ENCODE data around the gene MCM9.
A peak's percentile ranks its signal among the peaks of the same experiment; 100 is the strongest.

MCM9 gene

GRCh38 chr6:118881440-118882313 lies 53.3 kb downstream of the MCM9 start:
- Histone ChIP-seq H3K36me3 (replicated peaks in 1 of 2; ENCODE audit: control insufficient read depth in 2 of 2, insufficient read depth in 2 of 2, low read length in 2 of 2) (no peaks in the 10 kb centered on the region), H3K27me3 (ENCODE audit: control insufficient read depth in 3 of 3, insufficient read depth in 3 of 3, low read depth in 1 of 3, low read length in 3 of 3) (no peaks in the 10 kb centered on the region), H2BK15ac (ENCODE audit: low read length) (no peak overlapping the region), H3K4me2 (ENCODE audit: insufficient read depth, low read length, poor library complexity, severe bottlenecking) (no peak overlapping the region), H3K9ac (ENCODE audit: low read depth, low read length, poor library complexity) (no peak overlapping the region), H3K79me1 (ENCODE audit: low read depth, low read length) (no peaks in the 10 kb centered on the region), H3K4me1 (ENCODE audit: control insufficient read depth in 2 of 2, insufficient read depth in 1 of 2, low read depth in 1 of 2, low read length in 2 of 2) (peaks cover 0 to 2% of the 10 kb centered on the region in 2 donors), H3K4me3 (ENCODE audit: low read length in 2 of 2) (no peak overlapping the region), H2AFZ (ENCODE audit: low read length) (no peak overlapping the region), H3K4ac (ENCODE audit: low read length) (no peak overlapping the region), H3K14ac (ENCODE audit: low read length) (peak overlapping the region; percentile 23), H2BK5ac (ENCODE audit: low read length) (no peak overlapping the region), H4K8ac (ENCODE audit: low read depth, low read length) (no peak overlapping the region), H2BK12ac (ENCODE audit: low read length) (no peak overlapping the region), H2AK5ac (ENCODE audit: low read depth, low read length) (no peak overlapping the region), H3K9me3 (replicated peaks in 1 of 2; ENCODE audit: control insufficient read depth in 2 of 2, insufficient read depth in 1 of 2, low read depth in 1 of 2, low read length in 2 of 2) (peaks cover 0 to 5% of the 10 kb centered on the region in 2 donors), H3K18ac (ENCODE audit: low read length) (no peak overlapping the region), H4K91ac (ENCODE audit: low read depth, low read length, poor library complexity) (no peak overlapping the region), H2BK120ac (ENCODE audit: low read depth, low read length) (no peak overlapping the region), H3K27ac (replicated peaks; ENCODE audit: low read length) (no peak overlapping the region), H3K23ac (ENCODE audit: low read depth, low read length, poor library complexity) (no peak overlapping the region)
- WGBS, 2 donors (ENCODE audit: extremely low coverage in 2 of 2, insufficient read length in 2 of 2, insufficient replicate concordance in 1 of 2) = no CpG with 5 or more reads among the region's 9 CpGs
- no peak for DNase-seq (ENCODE audit: low spot score)

GRCh38 chr6:118877806-118878205 lies 57.2 kb downstream of the MCM9 start:
- Histone ChIP-seq H2AFZ (ENCODE audit: low read length) (no peak overlapping the region), H3K27me3 (ENCODE audit: control insufficient read depth in 3 of 3, insufficient read depth in 3 of 3, low read depth in 1 of 3, low read length in 3 of 3) (no peaks in the 10 kb centered on the region), H3K27ac (replicated peaks; ENCODE audit: low read length) (no peak overlapping the region), H3K9me3 (replicated peaks in 1 of 2; ENCODE audit: control insufficient read depth in 2 of 2, insufficient read depth in 1 of 2, low read depth in 1 of 2, low read length in 2 of 2) (peaks cover 0 to 4% of the 10 kb centered on the region in 2 donors), H3K4me2 (ENCODE audit: insufficient read depth, low read length, poor library complexity, severe bottlenecking) (no peak overlapping the region), H2BK5ac (ENCODE audit: low read length) (no peak overlapping the region), H3K18ac (ENCODE audit: low read length) (no peak overlapping the region), H3K79me1 (ENCODE audit: low read depth, low read length) (no peaks in the 10 kb centered on the region), H2BK15ac (ENCODE audit: low read length) (no peak overlapping the region), H2BK120ac (ENCODE audit: low read depth, low read length) (no peak overlapping the region), H2AK5ac (ENCODE audit: low read depth, low read length) (no peak overlapping the region), H4K91ac (ENCODE audit: low read depth, low read length, poor library complexity) (no peak overlapping the region), H3K36me3 (replicated peaks in 1 of 2; ENCODE audit: control insufficient read depth in 2 of 2, insufficient read depth in 2 of 2, low read length in 2 of 2) (no peaks in the 10 kb centered on the region), H3K4me3 (ENCODE audit: low read length in 2 of 2) (no peak overlapping the region), H3K4me1 (ENCODE audit: control insufficient read depth in 2 of 2, insufficient read depth in 1 of 2, low read depth in 1 of 2, low read length in 2 of 2) (peaks cover 0 to 2% of the 10 kb centered on the region in 2 donors), H4K8ac (ENCODE audit: low read depth, low read length) (no peak overlapping the region), H3K4ac (ENCODE audit: low read length) (no peak overlapping the region), H3K23ac (ENCODE audit: low read depth, low read length, poor library complexity) (no peak overlapping the region), H3K9ac (ENCODE audit: low read depth, low read length, poor library complexity) (no peak overlapping the region), H3K14ac (ENCODE audit: low read length) (no peak overlapping the region), H2BK12ac (ENCODE audit: low read length) (no peak overlapping the region)
- DNase-seq (ENCODE audit: low spot score) = no peak
- no CpG with 5 or more reads among the region's 2 CpGs for WGBS, 2 donors (ENCODE audit: extremely low coverage in 2 of 2, insufficient read length in 2 of 2, insufficient replicate concordance in 1 of 2)

GRCh38 chr6:118876814-118877213 lies 58.1 kb downstream of the MCM9 start:
- Histone ChIP-seq H2BK12ac (ENCODE audit: low read length) (no peak overlapping the region), H3K23ac (ENCODE audit: low read depth, low read length, poor library complexity) (no peak overlapping the region), H3K4me2 (ENCODE audit: insufficient read depth, low read length, poor library complexity, severe bottlenecking) (no peak overlapping the region), H4K8ac (ENCODE audit: low read depth, low read length) (no peak overlapping the region), H2BK120ac (ENCODE audit: low read depth, low read length) (no peak overlapping the region), H3K4me3 (ENCODE audit: low read length in 2 of 2) (no peak overlapping the region), H2AFZ (ENCODE audit: low read length) (no peak overlapping the region), H3K9me3 (replicated peaks in 1 of 2; ENCODE audit: control insufficient read depth in 2 of 2, insufficient read depth in 1 of 2, low read depth in 1 of 2, low read length in 2 of 2) (no peaks in the 10 kb centered on the region), H3K14ac (ENCODE audit: low read length) (no peak overlapping the region), H3K4ac (ENCODE audit: low read length) (no peak overlapping the region), H2BK15ac (ENCODE audit: low read length) (no peak overlapping the region), H3K27ac (replicated peaks; ENCODE audit: low read length) (no peak overlapping the region), H3K36me3 (replicated peaks in 1 of 2; ENCODE audit: control insufficient read depth in 2 of 2, insufficient read depth in 2 of 2, low read length in 2 of 2) (no peaks in the 10 kb centered on the region), H2AK5ac (ENCODE audit: low read depth, low read length) (no peak overlapping the region), H3K9ac (ENCODE audit: low read depth, low read length, poor library complexity) (no peak overlapping the region), H3K4me1 (ENCODE audit: control insufficient read depth in 2 of 2, insufficient read depth in 1 of 2, low read depth in 1 of 2, low read length in 2 of 2) (no peaks in the 10 kb centered on the region), H3K27me3 (ENCODE audit: control insufficient read depth in 3 of 3, insufficient read depth in 3 of 3, low read depth in 1 of 3, low read length in 3 of 3) (no peaks in the 10 kb centered on the region), H3K18ac (ENCODE audit: low read length) (no peak overlapping the region), H3K79me1 (ENCODE audit: low read depth, low read length) (no peaks in the 10 kb centered on the region), H4K91ac (ENCODE audit: low read depth, low read length, poor library complexity) (no peak overlapping the region), H2BK5ac (ENCODE audit: low read length) (no peak overlapping the region)
- no peak for DNase-seq (ENCODE audit: low spot score)

GRCh38 chr6:118876198-118876597 lies 58.8 kb downstream of the MCM9 start:
- Histone ChIP-seq H2AK5ac (ENCODE audit: low read depth, low read length) (no peak overlapping the region), H2BK12ac (ENCODE audit: low read length) (no peak overlapping the region)

More at GRCh38 chr6:118876198-118876597, 58.8 kb downstream of the MCM9 start:
- Histone ChIP-seq H3K27ac (replicated peaks; ENCODE audit: low read length) (no peak overlapping the region), H2AFZ (ENCODE audit: low read length) (no peak overlapping the region), H4K8ac (ENCODE audit: low read depth, low read length) (no peak overlapping the region), H3K4me2 (ENCODE audit: insufficient read depth, low read length, poor library complexity, severe bottlenecking) (no peak overlapping the region), H3K4me1 (ENCODE audit: control insufficient read depth in 2 of 2, insufficient read depth in 1 of 2, low read depth in 1 of 2, low read length in 2 of 2) (no peaks in the 10 kb centered on the region), H3K27me3 (ENCODE audit: control insufficient read depth in 3 of 3, insufficient read depth in 3 of 3, low read depth in 1 of 3, low read length in 3 of 3) (no peaks in the 10 kb centered on the region), H3K9ac (ENCODE audit: low read depth, low read length, poor library complexity) (no peak overlapping the region), H2BK120ac (ENCODE audit: low read depth, low read length) (no peak overlapping the region), H4K91ac (ENCODE audit: low read depth, low read length, poor library complexity) (no peak overlapping the region), H2BK15ac (ENCODE audit: low read length) (no peak overlapping the region), H3K79me1 (ENCODE audit: low read depth, low read length) (no peaks in the 10 kb centered on the region), H3K4me3 (ENCODE audit: low read length in 2 of 2) (no peak overlapping the region), H3K14ac (ENCODE audit: low read length) (no peak overlapping the region), H3K18ac (ENCODE audit: low read length) (no peak overlapping the region), H3K23ac (ENCODE audit: low read depth, low read length, poor library complexity) (no peak overlapping the region), H2BK5ac (ENCODE audit: low read length) (no peak overlapping the region), H3K36me3 (replicated peaks in 1 of 2; ENCODE audit: control insufficient read depth in 2 of 2, insufficient read depth in 2 of 2, low read length in 2 of 2) (no peaks in the 10 kb centered on the region), H3K4ac (ENCODE audit: low read length) (no peak overlapping the region), H3K9me3 (replicated peaks in 1 of 2; ENCODE audit: control insufficient read depth in 2 of 2, insufficient read depth in 1 of 2, low read depth in 1 of 2, low read length in 2 of 2) (no peaks in the 10 kb centered on the region)
- no CpG with 5 or more reads among the region's 1 CpG for WGBS, 2 donors (ENCODE audit: extremely low coverage in 2 of 2, insufficient read length in 2 of 2, insufficient replicate concordance in 1 of 2)
- no peak for DNase-seq (ENCODE audit: low spot score)
